SU-DHL-6 (cell line): ENCODE measurements around the gene SF3B2.

Experiments
- EZH2phosphoT487 ChIP-seq: fragments of 200-600 bp; sonication (generic), shearing (Covaris generic); conservative IDR thresholded peaks from 2 replicates; pipeline ENCODE4 v1.6.1; 2018; ENCODE audit warnings: mild to moderate bottlenecking, antibody characterized with exemption, low read length, moderate library complexity, mixed read lengths
- TF ChIP-seq, protein P1 (sequence below): fragments of 200-600 bp; sonication (generic); IDR thresholded peaks from one replicate; pipeline ENCODE4 v1.5.1; 2017; ENCODE audit warnings: antibody characterized with exemption, mild to moderate bottlenecking, low read length, moderate library complexity; ENCODE audit not compliant: insufficient read depth, poor library complexity, severe bottlenecking

GRCh38 chr11:66063900-66064299 is 11.7 kb downstream of the SF3B2 start:
- TF ChIP-seq, protein P1, sequence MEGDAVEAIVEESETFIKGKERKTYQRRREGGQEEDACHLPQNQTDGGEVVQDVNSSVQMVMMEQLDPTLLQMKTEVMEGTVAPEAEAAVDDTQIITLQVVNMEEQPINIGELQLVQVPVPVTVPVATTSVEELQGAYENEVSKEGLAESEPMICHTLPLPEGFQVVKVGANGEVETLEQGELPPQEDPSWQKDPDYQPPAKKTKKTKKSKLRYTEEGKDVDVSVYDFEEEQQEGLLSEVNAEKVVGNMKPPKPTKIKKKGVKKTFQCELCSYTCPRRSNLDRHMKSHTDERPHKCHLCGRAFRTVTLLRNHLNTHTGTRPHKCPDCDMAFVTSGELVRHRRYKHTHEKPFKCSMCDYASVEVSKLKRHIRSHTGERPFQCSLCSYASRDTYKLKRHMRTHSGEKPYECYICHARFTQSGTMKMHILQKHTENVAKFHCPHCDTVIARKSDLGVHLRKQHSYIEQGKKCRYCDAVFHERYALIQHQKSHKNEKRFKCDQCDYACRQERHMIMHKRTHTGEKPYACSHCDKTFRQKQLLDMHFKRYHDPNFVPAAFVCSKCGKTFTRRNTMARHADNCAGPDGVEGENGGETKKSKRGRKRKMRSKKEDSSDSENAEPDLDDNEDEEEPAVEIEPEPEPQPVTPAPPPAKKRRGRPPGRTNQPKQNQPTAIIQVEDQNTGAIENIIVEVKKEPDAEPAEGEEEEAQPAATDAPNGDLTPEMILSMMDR: no peak
- no peak for TF ChIP-seq EZH2phosphoT487
